Stimulated activated CD8-positive, alpha-beta memory T cell treated with anti-CD3 and anti-CD28 coated beads, Interleukin-12 subunit alpha, Interleukin-12 subunit beta, amount 100 ng/mL, for 24 hours (primary cell): ENCODE measurements around the gene STX1B.

ENCODE experiments used
- DNase-seq: peaks from one replicate; pipeline ENCODE4 v3.0.0-alpha.2; 2020; ENCODE audit errors: extremely low read depth

Gene STX1B

DNA sequence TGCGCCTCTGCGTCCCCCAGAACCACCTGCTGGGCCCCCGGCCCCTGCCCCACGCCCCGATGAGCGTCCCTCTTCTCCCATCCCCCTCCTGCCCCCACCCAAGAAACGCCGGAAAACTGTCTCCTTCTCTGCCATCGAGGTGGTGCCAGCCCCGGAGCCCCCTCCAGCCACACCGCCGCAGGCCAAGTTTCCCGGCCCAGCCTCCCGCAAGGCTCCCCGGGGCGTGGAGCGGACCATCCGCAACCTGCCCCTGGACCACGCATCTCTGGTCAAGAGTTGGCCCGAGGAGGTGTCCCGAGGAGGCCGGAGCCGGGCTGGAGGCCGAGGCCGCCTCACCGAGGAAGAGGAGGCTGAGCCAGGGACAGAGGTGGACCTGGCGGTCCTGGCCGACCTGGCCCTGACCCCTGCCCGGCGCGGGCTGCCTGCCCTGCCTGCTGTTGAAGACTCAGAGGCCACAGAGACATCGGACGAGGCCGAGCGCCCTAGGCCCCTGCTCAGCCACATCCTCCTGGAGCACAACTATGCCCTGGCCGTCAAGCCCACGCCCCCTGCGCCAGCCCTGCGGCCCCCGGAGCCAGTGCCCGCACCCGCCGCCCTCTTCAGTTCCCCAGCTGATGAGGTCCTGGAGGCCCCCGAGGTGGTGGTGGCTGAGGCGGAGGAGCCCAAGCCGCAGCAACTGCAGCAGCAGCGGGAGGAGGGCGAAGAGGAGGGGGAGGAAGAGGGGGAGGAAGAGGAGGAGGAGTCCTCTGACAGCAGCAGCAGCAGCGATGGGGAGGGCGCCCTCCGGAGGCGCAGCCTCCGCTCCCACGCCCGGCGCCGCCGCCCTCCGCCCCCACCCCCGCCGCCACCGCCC is 31.0 kb downstream of the STX1B start:
- DNase-seq: no peak

DNA sequence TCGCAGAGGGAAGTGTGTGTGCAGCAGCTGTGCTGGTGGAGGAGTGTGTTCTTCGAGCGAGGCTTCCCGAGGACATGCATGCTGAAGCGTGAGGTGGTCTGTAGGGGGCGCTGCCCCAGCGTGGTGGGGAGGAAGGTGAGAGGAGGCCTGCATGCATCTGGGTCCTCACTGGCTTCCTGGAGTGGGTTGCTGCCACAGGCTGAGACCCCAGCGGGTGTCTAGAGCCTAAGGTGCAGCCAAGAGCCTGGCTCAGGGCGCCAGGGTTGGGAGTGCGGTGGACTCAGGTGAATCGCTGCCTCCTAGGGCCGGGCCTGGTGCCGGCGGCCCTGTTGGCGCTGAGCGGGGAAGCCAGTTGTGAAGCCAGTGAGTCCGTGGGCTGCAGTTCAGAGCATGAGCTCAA is 32.9 kb downstream of the STX1B start:
- no peak for DNase-seq

- no peak for DNase-seq
Observed at GRCh38 chr16:30976486-30976885, 34.0 kb downstream of the STX1B start.

- DNase-seq: no peak
Observed at GRCh38 chr16:30974348-30974747, 36.1 kb downstream of the STX1B start.

DNA sequence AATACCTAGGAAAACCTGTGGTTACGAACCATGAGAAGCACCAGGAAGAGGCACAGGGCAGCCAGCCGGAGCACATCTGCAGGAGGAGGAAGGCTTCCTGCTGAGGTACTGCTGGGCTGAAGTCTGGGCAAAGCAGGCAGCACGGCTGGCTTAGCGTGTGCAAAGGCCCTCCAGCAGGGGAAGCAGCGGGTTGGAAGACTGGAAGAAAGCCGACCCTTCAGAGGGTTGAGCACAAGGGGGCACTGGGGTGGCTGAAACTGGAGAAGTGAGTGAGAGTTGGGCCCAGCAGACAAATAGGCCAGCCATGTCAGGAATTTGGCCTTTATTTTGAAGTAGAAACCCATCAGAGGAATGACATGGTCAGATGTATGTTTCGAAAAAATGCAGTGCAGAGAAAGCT is 37.6 kb downstream of the STX1B start:
- DNase-seq: no peak

DNA sequence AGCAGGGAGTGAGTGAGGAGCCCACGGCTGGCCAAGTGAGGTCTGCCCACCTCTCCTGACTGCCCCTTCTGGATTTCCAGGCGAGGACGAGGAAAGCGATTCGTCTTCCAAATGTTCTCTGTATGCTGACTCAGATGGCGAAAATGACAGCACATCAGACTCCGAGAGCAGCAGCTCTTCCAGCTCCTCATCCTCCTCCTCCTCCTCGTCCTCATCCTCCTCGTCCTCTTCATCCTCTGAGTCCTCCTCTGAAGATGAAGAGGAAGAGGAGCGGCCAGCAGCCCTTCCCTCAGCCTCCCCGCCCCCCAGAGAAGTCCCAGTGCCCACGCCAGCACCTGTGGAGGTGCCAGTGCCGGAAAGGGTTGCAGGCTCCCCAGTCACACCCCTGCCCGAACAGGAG is 39.1 kb downstream of the STX1B start:
- DNase-seq: no peak

- no peak for DNase-seq
Observed at GRCh38 chr16:30969246-30969842, 41.1 kb downstream of the STX1B start.

DNA sequence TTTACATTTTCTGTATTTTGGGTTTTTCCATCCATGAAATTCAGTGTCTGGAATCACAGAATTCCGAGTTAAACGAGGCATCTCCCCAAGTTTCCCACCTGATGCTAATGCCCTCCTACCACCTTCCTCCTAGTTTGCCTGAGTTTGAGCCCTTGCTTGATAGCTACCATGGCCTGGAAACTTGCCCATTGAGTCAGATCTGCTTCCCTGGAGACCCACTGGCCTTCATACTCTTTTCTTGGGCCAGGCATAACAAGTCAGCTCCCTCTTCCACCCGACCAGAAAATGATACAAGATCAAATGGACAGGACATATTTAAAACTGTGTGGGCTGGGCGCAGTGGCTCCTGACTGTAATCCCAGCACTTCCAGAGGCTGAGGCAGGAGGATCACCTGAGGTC is 42.6 kb downstream of the STX1B start:
- DNase-seq: no peak

DNA sequence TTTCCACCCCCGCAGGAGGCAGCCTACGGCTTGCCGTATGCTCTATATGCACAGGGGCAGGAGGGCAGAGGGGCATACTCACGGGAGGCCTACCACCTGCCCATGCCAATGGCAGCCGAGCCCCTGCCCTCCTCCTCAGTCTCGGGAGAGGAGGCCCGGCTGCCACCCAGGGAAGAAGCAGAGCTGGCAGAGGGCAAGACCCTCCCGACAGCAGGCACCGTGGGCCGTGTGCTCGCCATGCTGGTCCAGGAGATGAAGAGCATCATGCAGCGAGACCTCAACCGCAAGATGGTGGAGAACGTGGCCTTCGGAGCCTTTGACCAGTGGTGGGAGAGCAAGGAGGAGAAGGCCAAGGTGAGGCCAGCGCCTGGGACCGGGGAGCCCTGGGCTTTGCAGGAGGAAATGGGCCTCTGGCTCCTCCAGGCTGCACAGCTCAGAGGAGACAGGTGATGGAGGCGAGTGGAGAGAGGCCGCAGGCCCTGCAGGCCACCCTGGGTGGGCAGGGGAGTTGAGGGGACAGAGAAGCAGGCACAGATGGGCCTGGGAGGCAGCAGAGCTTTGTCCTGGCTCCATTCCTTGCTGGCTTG is 44.3 kb downstream of the STX1B start:
- no peak for DNase-seq

DNA sequence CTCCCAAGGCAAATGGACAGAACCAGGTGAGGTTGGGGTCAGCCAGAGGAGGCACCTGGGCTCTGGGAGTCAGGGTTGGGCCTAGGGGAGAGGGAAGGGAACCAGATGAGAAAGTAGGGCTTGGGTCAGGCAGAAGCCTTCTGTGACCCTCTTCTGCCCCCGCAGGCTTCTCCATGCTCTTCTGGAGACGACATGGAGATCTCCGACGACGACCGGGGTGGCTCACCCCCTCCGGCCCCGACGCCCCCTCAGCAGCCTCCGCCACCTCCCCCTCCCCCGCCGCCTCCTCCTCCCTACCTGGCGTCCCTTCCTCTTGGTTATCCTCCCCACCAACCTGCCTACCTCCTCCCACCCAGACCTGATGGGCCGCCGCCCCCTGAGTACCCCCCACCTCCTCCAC is 45.0 kb downstream of the STX1B start:
- DNase-seq: no peak

DNA sequence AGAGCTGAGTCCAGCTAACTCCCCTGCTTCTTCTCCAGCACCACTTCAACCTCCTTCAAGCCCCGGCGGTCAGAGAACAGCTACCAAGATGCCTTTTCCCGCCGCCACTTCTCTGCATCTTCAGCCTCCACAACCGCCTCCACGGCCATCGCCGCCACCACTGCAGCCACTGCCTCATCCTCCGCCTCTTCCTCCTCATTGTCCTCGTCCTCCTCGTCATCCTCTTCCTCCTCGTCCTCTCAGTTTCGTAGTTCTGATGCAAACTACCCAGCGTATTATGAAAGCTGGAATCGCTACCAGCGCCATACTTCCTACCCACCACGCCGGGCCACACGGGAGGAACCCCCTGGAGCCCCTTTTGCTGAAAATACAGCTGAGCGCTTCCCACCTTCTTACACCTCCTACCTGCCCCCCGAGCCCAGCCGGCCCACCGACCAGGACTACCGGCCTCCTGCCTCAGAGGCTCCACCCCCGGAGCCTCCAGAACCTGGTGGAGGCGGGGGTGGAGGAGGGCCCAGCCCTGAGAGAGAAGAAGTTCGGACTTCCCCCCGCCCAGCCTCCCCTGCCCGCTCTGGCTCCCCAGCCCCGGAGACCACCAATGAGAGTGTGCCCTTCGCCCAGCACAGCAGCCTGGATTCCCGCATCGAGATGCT is 45.7 kb downstream of the STX1B start:
- no peak for DNase-seq

- no peak for DNase-seq
Observed at GRCh38 chr16:30963925-30964511, 46.4 kb downstream of the STX1B start.

DNA sequence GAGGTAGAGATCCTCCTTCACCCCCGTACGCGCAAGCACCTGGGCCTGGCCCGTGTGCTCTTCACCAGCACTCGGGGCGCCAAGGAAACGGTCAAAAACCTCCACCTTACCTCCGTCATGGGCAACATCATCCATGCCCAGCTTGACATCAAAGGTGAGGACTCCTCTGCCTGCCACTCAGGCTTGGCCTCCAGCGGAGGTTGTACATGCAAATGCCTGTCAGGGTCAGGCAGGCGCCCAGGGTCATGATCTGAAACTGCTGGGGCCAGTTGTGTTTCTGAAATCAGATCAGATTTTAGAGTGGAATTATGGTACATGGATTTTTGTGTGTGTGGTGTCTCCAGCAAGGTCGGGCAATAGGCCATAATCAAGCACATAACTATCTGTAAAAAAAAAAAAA is 49.1 kb downstream of the STX1B start:
- no peak for DNase-seq

DNA sequence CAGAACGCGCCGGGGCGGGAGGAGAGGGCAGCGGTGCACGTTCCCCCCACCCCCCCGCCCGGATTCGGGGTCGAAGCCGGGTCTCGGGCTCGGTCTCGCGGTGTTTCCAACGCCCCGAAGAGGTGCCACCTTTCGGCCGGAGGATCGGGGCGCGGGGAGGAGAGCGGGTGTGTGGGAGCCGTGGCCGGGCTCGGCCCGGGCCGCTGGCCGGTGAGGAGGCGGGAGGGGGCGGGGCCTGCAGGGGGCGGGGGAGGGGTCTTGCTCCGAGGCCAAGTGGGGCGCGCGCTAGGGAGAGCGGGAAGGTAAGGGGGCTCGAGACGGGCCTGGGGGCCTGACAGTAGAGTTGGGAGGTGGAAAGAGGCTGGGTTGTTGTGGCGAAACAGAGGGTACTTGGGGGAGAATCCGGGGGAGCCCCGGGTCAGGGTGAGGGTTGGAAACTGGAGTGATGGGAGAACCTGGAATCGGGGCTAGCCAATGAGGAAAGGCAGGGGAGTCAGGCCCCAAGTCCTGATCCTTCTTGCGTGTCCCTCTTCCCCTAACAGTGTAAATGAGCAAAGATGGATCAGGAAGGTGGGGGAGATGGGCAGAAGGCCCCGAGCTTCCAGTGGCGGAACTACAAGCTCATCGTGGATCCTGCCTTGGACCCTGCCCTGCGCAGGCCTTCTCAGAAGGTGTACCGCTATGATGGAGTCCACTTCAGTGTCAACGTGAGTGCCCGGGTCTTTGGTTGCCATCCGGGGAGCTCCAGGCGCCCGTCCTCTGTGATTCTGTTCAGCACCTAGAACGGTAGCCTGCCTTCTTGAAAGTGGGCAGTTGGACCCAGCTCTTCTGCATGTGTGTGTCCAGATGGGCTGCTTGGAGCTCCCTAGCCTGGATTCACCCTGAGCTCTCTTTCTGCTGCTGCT is 52.0 kb downstream of the STX1B start:
- DNase-seq: no peak

DNA sequence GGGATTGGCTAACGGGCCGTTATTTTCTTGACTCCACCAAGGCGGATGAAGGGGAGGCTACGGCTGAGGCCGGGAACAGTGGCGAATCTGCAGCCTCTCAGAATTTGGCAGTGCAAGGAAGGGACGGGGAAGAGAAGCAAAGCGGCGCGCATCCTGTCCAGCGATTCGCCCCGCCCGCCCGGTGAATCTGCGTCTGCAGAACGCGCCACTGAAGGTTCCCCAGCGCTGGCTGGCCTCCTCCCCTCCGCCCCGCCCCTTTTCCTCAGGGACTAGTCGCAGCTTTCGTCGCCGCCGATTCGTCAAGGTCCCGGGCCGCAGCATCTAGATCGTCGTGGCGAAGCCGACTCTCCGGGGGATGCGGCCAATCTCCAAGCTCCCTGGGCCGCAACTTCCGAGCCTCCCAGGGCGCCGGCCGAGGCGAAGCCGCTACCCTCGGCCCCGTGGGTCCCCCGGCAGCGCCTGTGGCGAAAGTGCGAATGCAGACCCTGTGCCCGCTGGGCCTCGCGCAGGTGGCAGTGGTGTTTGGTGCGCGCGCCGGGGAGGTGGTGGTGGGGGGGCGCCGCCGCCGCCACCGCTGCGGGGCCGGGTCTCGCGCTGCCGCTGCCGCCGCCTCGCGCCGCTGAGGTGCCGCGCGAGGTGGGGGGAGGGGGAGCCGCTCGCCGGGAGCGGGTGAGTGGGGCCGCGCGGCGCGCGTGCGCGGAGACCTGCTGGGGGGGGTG is 52.8 kb downstream of the STX1B start, which contains the start of gene SETD1A:
Gene SETD1A (plus strand): TSS at position 299 of the 719 bp plus-strand sequence. CDS start 978 bp downstream, outside the sequence.
- peak; percentile 98 for DNase-seq

DNA sequence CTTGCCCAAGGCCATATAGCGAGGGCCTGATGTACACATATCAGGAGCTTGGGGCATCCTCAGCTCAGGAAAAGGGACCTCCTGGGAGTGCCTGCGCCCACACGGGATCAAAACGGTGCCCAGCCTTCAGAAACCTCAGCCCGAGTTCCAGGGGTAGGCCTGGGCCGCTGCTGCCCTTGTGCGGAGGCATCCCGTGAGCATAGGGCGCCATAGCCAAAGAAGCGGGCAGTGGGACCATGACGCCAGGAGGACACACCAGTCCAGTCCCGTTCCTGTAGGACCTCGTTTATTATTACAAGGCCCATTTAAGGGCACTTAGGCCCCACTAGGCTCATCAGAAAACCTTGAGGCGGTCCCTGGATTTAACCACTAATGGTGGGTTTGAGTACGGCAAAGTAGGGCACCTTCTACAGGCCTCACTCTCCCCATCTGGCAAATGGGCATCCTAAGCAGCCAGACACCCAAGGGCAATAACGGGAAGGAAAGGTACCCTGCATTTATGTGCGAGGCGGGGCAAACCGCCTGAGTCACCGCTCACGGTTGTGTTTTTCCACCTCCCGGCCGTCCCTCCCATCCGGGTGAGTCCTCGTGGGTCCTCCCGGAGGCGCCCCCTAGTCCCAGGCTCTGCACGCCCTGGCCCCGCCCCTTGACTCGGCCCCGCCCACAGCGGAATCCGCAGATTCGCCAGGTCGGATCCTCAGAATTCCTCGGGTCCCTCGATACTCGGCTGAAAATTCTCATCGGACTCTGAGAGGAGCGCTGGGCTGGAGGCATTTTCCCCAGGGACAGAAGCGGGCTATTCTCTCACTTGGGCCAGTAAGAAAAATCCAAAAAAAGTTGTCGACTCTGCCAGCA is 53.6 kb downstream of the STX1B start:
- peak; percentile 82 for DNase-seq

DNA sequence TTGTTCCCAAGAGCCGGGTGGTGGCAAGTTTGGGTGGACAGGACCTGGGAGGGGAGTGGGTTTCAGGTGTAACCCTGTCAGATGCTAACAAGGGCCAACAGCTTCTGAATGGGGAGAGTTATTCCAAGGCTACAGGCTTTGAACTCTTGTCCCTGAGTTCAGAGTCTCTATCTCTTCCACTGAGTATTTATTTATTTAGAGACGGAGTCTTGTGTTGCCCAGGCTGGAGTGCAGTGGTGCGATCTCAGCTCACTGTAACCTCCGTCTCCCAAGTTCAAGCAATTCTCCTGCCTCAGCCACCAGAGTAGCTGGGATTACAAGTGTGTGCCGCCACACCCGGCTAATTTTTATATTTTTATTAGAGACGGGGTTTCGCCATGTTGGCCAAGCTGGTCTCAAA is 55.4 kb downstream of the STX1B start:
- no peak for DNase-seq

DNA sequence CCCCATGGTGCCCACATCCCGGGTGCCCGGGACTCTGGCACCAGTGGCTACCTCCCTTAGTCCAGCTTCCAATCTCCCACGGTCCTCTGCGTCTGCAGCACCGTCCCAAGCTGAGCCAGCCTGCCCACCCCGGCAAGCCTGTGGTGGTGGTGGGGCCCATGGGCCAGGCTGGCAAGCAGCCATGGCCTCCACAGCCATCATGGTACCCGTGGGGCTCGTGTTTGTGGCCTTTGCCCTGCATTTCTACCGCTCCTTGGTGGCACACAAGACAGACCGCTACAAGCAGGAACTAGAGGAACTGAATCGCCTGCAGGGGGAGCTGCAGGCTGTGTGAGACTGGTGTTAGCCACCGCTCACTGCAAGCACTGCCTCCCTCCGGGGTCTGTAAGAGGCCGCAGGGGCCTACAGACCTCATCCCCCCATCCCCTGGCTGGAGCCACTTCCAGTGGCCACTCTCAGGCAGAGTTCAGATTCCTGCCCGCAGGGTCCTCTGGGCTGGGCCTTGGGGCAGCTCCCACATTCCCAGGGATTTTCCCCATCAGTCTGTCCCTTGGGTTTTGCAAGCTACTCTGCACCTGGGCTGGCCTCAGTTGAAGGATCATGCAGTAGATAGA is 56.8 kb downstream of the STX1B start:
- DNase-seq: no peak

DNA sequence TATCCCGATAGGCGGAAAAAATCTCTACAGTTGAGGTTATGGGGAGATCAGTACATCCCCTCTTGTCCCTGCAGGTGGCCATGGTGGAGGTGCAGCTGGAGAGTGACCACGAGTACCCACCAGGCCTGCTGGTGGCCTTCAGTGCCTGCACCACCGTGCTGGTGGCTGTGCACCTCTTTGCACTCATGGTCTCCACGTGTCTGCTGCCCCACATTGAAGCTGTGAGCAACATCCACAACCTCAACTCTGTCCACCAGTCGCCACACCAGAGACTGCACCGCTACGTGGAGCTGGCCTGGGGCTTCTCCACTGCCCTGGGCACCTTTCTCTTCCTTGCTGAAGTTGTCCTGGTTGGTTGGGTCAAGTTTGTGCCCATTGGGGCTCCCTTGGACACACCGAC is 57.3 kb downstream of the STX1B start:
- DNase-seq: no peak
